ENCODE results near the gene LEFTY2. TPM values are rescaled to one million over a fixed set of nuclear protein-coding genes. Genes with fewer than 3 reads are reported as not detected.
"Not testable (repeated sequence)": the region's sequence is repeated elsewhere in the genome, so short reads cannot be mapped to it uniquely, and the experiment has no call there.

The LEFTY2 gene
- polyA plus RNA-seq, 3 donors from 2014 or later, result not detected

DNA sequence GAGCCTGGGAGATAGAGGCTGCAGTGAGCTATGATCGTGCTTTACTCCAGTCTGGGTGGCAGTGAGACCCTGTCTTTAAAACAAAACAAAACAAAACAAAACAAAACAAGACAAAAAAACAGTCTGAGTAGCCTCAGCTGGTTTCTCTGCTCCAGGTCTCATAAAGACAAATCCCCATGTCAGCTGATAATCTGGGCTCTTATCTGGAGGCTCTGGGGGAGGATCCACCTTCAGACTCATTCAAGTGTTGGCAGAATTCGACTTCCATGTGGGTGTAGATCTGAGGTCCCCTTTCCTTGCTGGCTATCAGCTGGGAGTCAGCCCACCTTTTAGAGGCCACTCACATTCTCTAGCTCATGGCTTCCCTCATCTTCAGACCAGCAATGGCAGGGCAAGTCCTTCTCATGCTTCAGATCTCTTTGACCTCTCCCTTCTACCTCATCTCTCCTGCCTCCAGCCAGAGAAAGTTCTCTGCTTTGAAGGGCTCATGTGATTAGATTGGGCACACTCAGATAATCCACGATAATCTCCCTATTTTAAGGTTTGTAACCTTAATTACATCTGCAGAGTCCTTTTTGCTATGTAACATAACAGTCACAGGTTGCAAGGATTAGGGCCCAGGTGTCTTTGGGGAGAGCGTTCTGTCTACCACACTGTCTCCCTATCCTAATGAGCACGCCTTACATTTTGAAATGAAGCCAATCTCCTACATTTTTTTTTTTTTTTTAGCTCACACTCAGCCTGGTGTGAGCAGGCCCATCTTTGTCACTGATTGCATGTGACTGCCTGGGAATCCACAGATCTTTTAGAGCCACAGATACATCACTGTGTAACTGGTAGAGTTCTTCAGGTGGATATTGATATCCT is 9.5 kb downstream of the LEFTY2 start:
- peak overlapping the region in 2 of 6 donors; percentile 16 to 25 for H3K27ac Mint-ChIP-seq
- H3K36me3 Mint-ChIP-seq, result no peaks in the 10 kb centered on the region
- peaks cover 17 to 19% of the 10 kb centered on the region in 2 donors for H3K4me1 Mint-ChIP-seq
- peaks cover 0 to 2% (median 0%) of the 10 kb centered on the region in 3 donors for H3K27me3 Mint-ChIP-seq (ENCODE audit: low read depth in 3 of 3)
- no peaks in the 10 kb centered on the region for H3K9me3 Mint-ChIP-seq
- DNase-seq, result no peak
- no peak overlapping the region for H3K4me3 Mint-ChIP-seq

DNA sequence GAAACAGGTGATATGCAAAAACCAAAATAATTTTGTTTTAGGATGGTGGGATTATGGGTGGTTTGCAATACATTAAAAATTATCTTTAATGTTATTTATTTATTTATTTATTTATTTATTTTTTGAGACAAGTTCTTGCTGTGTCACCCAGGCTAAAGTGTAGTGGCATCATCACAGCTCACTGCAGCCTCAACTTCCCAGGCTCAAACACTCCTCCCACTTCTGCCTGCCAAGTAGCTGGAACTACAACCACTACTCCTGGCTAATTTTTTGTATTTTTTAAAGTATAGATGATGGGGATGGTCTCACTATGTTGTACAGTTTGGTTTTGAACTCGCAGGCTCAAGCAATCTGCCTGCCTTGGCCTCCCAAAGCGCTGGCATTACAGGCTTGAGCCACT is 10.5 kb downstream of the LEFTY2 start:
- H3K4me1 Mint-ChIP-seq, result peaks cover 17 to 19% of the 10 kb centered on the region in 2 donors
- H3K27me3 Mint-ChIP-seq (ENCODE audit: low read depth in 3 of 3), result peaks cover 0 to 2% (median 0%) of the 10 kb centered on the region in 3 donors
- no peak overlapping the region for H3K4me3 Mint-ChIP-seq
- peak overlapping the region in 1 of 6 donors; percentile 27 for H3K27ac Mint-ChIP-seq
- no peaks in the 10 kb centered on the region for H3K36me3 Mint-ChIP-seq
- no peaks in the 10 kb centered on the region for H3K9me3 Mint-ChIP-seq
- DNase-seq, result no peak

DNA sequence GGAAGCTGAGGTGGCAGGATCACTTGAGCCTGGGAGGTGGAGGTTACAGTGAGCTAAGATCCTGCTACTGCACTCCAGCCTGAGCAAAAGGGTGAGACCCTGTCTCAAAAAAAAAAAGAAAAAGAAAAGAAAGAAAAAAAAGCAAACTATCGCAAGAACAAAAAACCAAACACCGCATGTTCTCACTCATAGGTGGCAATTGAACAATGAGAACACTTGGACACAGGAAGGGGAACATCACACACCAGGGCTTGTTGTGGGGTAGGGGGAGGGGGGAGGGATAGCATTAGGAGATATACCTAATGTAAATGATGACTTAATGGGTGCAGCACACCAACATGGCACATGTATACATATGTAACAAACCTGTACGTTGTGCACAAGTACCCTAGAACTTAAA is 11.6 kb downstream of the LEFTY2 start:
- H3K9me3 Mint-ChIP-seq; H3K27me3 Mint-ChIP-seq (ENCODE audit: low read depth in 3 of 3); H3K36me3 Mint-ChIP-seq: not testable (repeated sequence)
- Mint-ChIP-seq H3K4me1 (peaks cover 17 to 24% of the 10 kb centered on the region in 2 donors), H3K4me3 (peak overlapping the region; percentile 60 to 72 (median 64)), H3K27ac (peak overlapping the region; percentile 72 to 92 (median 83))
- DNase-seq, result peak; percentile 14 to 27 (median 19)

DNA sequence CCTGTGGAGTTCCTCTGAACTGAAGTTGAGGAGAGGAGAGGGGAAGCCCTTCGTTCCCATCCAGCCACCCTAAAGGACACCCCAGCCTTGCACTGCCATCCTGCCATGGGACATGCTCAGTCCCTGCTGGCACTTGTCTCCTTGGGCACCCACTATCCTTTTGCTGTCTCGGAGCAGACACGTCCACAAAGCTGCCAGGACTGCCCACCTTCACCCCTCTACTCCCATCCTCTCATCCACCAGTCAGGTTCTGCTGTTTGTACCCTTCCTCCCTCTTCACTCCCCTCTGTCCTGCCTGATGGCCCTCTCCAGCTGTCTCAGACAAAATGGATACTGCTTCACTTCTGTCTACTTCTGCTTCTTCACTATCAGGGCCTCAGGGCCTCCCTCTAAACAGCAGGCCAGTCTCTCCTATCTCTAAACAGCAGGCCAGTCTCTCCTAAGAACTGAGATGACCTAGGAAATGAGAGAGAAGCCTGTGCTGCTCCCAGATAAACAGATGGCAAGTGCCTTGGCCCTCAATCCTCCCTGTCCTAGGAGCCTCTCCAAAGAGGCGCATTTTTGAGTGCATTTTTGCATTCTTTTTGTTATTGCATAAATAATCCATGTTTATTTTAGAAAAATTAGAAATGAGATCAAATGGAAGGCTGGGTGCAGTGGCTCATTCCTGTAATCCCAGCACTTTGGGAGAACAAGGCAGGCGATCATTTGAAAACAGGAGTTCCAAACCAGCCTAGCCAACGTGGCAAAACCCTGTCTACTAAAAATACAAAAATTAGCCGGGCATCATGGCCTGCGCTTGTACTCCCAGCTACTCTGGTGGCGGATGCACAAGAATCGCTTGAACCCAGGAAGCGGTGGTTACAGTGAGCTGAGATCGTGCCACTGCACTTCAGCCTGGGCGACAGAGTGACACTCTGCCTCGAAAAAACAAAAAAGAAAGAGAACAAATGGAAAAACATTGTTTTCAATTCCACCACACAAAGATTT is 12.5 kb downstream of the LEFTY2 start:
- Mint-ChIP-seq H3K27me3 (ENCODE audit: low read depth in 3 of 3) (peaks cover 0 to 10% (median 7%) of the 10 kb centered on the region in 3 donors), H3K9me3 (no peaks in the 10 kb centered on the region), H3K36me3 (no peaks in the 10 kb centered on the region), H3K4me1 (peaks cover 21 to 30% of the 10 kb centered on the region in 2 donors), H3K27ac (peak overlapping the region; percentile 81 to 92 (median 89)), H3K4me3 (peak overlapping the region; percentile 9 to 72 (median 63))
- DNase-seq, result peak in 2 of 3 donors; percentile 27 to 29

DNA sequence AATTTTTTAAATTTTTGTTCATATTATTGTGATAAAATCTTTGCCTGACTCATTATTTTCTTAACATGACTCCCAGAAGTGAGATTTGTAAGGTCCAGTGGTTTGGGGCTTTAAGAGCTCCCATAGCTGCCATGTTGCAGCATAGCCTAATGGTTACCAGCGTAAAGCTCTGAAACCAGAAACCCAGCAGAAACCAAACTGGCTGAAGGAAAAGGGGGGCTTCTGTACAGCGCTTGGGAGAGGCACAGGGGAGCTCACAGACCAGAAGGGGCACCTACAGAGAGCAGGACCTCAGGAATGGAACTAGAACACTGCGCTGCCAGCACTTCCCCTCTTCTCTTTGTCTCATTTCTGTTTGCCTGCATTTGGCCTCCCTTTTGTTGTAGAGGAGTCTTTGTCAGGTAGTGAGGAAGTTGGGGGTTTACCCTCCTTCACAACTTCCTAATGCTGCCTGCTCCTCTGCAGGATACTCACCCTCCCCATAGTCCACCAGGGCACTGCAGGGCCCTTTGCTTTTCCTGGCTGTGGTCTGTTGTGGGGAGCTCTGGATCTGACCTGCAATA is 14.4 kb downstream of the LEFTY2 start:
- Mint-ChIP-seq H3K4me1 (peaks cover 35 to 40% of the 10 kb centered on the region in 2 donors), H3K36me3 (no peaks in the 10 kb centered on the region), H3K27ac (peak overlapping the region in 3 of 6 donors; percentile 25 to 66 (median 40)), H3K27me3 (ENCODE audit: low read depth in 3 of 3) (peaks cover 0 to 11% (median 7%) of the 10 kb centered on the region in 3 donors), H3K9me3 (no peaks in the 10 kb centered on the region), H3K4me3 (peak overlapping the region in 2 of 5 donors; percentile 15 to 27)
- no peak for DNase-seq

- peaks cover 0 to 11% (median 5%) of the 10 kb centered on the region in 3 donors for H3K27me3 Mint-ChIP-seq (ENCODE audit: low read depth in 3 of 3)
Observed at GRCh38 chr1:225923692-225924555, 17.1 kb downstream of the LEFTY2 start, which contains the start of gene PYCR2. Gene PYCR2, minus strand, starts transcription at chr1:225924250. Its CDS starts 140 bp downstream, at chr1:225924110.

DNA sequence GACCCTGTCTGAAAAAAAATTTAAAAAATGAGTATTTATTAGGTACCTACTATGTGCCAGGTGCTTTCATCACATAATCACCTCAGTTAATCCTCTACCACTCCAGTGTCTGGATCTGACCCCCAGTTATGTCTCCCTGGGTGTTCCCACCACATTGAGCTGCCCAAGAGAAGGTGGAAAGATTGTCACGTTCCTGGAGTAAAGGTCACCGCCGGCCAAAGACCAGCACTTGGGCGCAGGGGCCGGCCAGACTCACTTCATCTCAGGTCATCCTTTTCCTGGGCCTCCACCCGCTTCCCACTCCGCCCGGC is 17.7 kb downstream of the LEFTY2 start:
- H3K27ac Mint-ChIP-seq, result peak overlapping the region; percentile 91 to 96 (median 94)
- H3K27me3 Mint-ChIP-seq (ENCODE audit: low read depth in 3 of 3), result peaks cover 0 to 11% (median 5%) of the 10 kb centered on the region in 3 donors
- peaks cover 22 to 28% of the 10 kb centered on the region in 2 donors for H3K4me1 Mint-ChIP-seq
- H3K4me3 Mint-ChIP-seq, result peak overlapping the region; percentile 93 to 96 (median 94)
- no peaks in the 10 kb centered on the region for H3K9me3 Mint-ChIP-seq
- no peak for DNase-seq
- peaks cover 0 to 11% (median 0%) of the 10 kb centered on the region in 3 donors for H3K36me3 Mint-ChIP-seq

More at GRCh38 chr1:225923692-225924555, 17.1 kb downstream of the LEFTY2 start, which contains the start of gene PYCR2:
- Mint-ChIP-seq H3K9me3 (no peaks in the 10 kb centered on the region), H3K4me3 (peak within 1 kb of the TSS; percentile 93 to 96 (median 94)), H3K4me1 (peaks cover 27 to 34% of the 10 kb centered on the region in 2 donors), H3K27ac (peak within 1 kb of the TSS; percentile 91 to 96 (median 94)), H3K36me3 (peaks cover 0 to 11% (median 0%) of the 10 kb centered on the region in 3 donors)
- peak; percentile 96 to 97 (median 96) for DNase-seq

- Mint-ChIP-seq H3K36me3 (peaks cover 1 to 18% (median 3%) of the 10 kb centered on the region in 3 donors), H3K4me1 (peaks cover 28 to 31% of the 10 kb centered on the region in 2 donors), H3K4me3 (peak overlapping the region; percentile 93 to 96 (median 94)), H3K27ac (peak overlapping the region in 3 of 6 donors; percentile 35 to 91 (median 77)), H3K9me3 (no peaks in the 10 kb centered on the region), H3K27me3 (ENCODE audit: low read depth in 3 of 3) (peaks cover 0 to 11% (median 5%) of the 10 kb centered on the region in 3 donors)
- DNase-seq, result no peak
Observed at GRCh38 chr1:225921734-225922709, 19.0 kb downstream of the LEFTY2 start.

GRCh38 chr1:225919906-225920305 is 21.1 kb downstream of the LEFTY2 start:
- H3K4me1 Mint-ChIP-seq, result peaks cover 45 to 51% of the 10 kb centered on the region in 2 donors
- no peak overlapping the region for H3K4me3 Mint-ChIP-seq
- DNase-seq, result no peak
- peaks cover under 1 to 10% (median 5%) of the 10 kb centered on the region in 3 donors for H3K27me3 Mint-ChIP-seq (ENCODE audit: low read depth in 3 of 3)
- no peak overlapping the region for H3K27ac Mint-ChIP-seq
- no peaks in the 10 kb centered on the region for H3K9me3 Mint-ChIP-seq
- peaks cover 3 to 26% (median 9%) of the 10 kb centered on the region in 3 donors for H3K36me3 Mint-ChIP-seq

GRCh38 chr1:225918280-225918679 is 22.7 kb downstream of the LEFTY2 start:
- no peaks in the 10 kb centered on the region for H3K9me3 Mint-ChIP-seq
- no peak overlapping the region for H3K4me3 Mint-ChIP-seq
- H3K4me1 Mint-ChIP-seq, result peaks cover 34 to 47% of the 10 kb centered on the region in 2 donors
- H3K27ac Mint-ChIP-seq, result peak overlapping the region in 1 of 6 donors; percentile 7
- H3K27me3 Mint-ChIP-seq (ENCODE audit: low read depth in 3 of 3), result peaks cover 0 to 2% (median 0%) of the 10 kb centered on the region in 3 donors
- no peak for DNase-seq
- peaks cover 3 to 30% (median 13%) of the 10 kb centered on the region in 3 donors for H3K36me3 Mint-ChIP-seq

- Mint-ChIP-seq H3K27ac (peak overlapping the region in 5 of 6 donors; percentile 12 to 58 (median 44)), H3K4me3 (no peak overlapping the region), H3K9me3 (no peaks in the 10 kb centered on the region), H3K4me1 (peaks cover 31 to 40% of the 10 kb centered on the region in 2 donors), H3K36me3 (peaks cover 7 to 33% (median 16%) of the 10 kb centered on the region in 3 donors), H3K27me3 (ENCODE audit: low read depth in 3 of 3) (peaks cover 0 to 2% (median 0%) of the 10 kb centered on the region in 3 donors)
- no peak for DNase-seq
Observed at GRCh38 chr1:225917536-225917935, 23.5 kb downstream of the LEFTY2 start.
